Right ventricle myocardium superior (tissue), 1 donor: ENCODE results near the gene RHOT2. TPM values are rescaled to one million over a fixed set of nuclear protein-coding genes. Genes with fewer than 3 reads are reported as not detected.

Source experiments
- ATAC-seq: fragments of 200-7000 bp; cut with Tn5 transposase; one replicate; pipeline ENCODE4 v1.9.1; 2020; ENCODE audit warnings: mild to moderate bottlenecking; ENCODE audit not compliant: poor library complexity
- DNase-seq: peaks from one replicate; pipeline ENCODE4 v3.0.0-alpha.2; 2020
- intact Hi-C: fragments of 100-400 bp; cut with DNase I; formaldehyde crosslinking; loops from one replicate; pipeline ENCODE4 v1.11.2; 2022
- long read RNA-seq: library from polyadenylated mRNA; unstranded; transcript quantifications from one replicate; pipeline ENCODE4 v2.0.0, GENCODE V29; 2021
- total RNA-seq: library from RNA; stranded (reverse); fragmentation: NEBNext Ultra II Directional; extraction: Animal tissue kit (Norgen Biotek cat#: 25700); gene quantifications from one replicate; pipeline ENCODE4 v1.2.1, GENCODE V29; 2021
- donor health status: DM: no; HTN: yes; CAD: no; lungs with severe emphysema.

RHOT2 gene
- total RNA-seq: 81.9 TPM
- long read RNA-seq, transcript RHOT2-201 (19 exons, 2,539 nt): major isoform, 119 of 341 reads
- long read RNA-seq, partial matches to known transcripts: 34 of 341 reads
- long read RNA-seq, other reads (novel, unspliced or antisense): 186 of 341 reads

DNA sequence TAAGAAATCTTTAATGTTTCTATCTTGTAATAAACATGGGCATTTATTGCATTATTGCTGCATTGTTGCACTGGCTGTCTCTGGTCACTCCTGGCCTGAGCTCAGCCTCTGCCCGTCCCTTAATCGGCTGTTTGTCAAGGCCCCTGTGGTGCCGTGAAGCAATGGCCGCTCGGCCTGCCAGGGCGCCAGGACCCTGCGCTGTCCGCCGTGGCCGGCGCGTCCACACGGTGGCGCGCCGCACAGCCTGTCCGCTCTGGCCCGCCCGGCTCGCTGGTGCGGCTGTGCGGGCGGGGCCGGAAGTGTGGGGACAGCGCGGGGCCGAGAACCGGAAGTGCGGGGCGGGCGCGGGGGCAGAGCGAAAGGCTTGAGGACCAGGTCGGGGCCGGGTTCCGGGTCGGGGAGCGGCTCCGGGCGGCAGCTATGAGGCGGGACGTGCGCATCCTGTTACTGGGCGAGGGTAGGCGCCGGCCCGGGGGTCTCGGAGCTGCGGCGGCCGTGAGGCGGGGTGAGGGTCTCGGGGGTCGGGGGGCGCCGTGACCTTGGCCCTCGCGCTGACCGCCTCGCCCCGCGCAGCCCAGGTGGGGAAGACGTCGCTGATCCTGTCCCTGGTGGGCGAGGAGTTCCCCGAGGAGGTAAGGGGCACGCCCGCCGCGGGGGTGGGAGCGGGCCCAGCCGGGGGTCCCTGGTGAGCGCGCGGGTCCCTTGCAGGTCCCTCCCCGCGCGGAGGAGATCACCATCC, at the start of gene RHOT2:
TSS of gene RHOT2 (plus strand) at position 353 of the 739 bp plus-strand sequence. CDS start at position 421, 68 bp downstream.
- peak; percentile 95 for ATAC-seq
- peak; percentile 97 for DNase-seq
- intact Hi-C loops: no loop called here

DNA sequence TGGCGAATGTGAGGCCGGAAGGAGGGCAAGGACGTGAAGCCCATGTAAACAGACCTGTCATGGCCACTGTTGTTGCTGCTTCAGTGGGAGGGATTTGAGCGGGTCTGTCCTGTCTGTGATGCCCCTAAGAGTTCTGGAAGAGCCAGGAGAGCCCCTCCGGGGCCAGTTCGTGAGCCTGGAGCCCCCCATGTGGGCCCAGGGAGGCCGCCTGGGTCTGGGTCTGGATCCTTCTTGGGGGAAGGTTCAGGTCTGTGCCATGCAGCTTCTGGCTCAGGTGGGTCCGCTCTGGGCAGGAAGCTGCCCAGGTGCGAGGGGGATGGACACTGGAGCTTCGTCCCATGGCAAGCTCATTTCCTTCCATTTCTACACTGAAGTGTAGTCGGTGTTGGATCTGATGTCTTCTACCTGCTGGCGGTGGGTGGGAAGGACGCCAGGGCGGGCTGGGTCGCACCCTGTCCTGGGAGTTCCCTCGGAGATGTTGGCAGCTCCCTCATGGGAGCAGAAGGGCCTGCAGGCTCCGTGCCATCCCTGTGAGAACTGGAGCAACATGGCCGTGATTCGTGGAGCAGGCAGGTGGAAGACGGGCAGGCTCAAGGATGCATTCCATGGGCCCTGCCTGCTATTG, 48.3 kb upstream of the RHOT2 start:
- DNase-seq (no peak), ATAC-seq (no peak)
- intact Hi-C loops: no loop called here

GRCh38 chr16:620700-621525, 47.0 kb upstream of the RHOT2 start:
- intact Hi-C loops: no loop called here
- no peak for DNase-seq
- no peak for ATAC-seq

GRCh38 chr16:621526-622105, 46.3 kb upstream of the RHOT2 start:
- intact Hi-C loops: no loop called here
- no peak for DNase-seq
- ATAC-seq: no peak

DNA sequence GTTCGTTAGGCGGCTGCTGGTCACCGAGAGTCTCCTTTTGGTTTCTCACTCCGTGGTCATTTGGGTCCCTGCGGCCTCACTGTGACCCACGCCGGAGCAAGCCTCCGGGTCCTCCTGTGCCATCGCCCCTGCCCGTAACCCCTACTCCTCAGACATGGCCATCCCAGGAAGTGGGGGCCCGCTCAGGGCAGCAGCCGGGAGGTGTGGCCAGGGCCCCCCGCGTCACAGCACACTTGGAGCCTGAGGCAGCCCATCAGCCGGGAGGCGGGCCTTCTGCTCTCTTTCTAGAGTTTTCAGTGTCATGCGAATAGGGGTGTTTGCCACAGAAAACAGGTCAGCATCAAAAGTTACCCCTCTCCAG, 45.0 kb upstream of the RHOT2 start:
- ATAC-seq (no peak), DNase-seq (no peak)
- intact Hi-C loops: no loop called here

GRCh38 chr16:624526-625070, 43.3 kb upstream of the RHOT2 start:
- ATAC-seq (no peak), DNase-seq (no peak)
- intact Hi-C loops: no loop called here

DNA sequence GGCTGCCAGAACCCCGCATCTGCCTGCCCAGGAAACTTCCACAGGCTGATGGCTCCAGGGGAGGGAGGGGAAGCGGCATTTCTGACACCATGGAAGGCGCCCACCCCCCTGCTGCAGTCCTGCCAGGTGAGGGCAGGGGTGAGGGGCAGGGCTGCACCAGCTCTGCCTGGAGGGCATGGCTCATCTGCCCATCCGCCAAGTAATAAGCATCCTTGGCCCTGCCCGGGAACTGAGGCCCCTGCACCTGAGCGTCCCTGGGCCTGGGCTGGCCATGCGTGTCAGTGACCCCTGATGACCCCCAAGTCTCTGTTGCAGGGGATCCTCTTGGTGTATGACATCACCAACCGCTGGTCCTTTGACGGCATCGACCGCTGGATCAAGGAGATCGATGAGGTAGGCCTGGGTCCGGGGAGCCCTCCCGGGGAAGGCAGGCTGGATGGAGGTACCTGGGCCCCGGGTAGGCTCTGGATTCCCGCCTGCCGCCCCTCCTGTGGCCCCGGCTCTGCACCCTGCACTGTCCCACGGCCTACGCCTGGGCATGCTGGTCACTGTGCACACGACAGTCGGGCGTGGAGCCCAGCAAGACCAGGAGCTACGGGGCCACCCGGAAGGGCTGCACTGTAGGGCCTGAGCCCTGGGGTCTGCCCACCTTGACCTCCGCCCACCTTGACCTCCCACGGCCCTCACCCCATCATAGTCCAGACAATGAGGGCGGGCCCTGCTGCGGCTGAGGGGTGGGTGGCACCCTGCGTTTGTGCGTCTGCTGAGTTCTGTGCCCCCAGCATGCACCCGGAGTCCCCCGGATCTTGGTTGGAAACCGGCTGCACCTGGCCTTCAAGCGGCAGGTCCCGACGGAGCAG, 42.6 kb upstream of the RHOT2 start:
- no peak for ATAC-seq
- DNase-seq: no peak
- intact Hi-C loops: no loop called here

GRCh38 chr16:625977-626765, 41.8 kb upstream of the RHOT2 start:
- DNase-seq (peak; percentile 40), ATAC-seq (no peak)
- intact Hi-C loops: no loop called here

DNA sequence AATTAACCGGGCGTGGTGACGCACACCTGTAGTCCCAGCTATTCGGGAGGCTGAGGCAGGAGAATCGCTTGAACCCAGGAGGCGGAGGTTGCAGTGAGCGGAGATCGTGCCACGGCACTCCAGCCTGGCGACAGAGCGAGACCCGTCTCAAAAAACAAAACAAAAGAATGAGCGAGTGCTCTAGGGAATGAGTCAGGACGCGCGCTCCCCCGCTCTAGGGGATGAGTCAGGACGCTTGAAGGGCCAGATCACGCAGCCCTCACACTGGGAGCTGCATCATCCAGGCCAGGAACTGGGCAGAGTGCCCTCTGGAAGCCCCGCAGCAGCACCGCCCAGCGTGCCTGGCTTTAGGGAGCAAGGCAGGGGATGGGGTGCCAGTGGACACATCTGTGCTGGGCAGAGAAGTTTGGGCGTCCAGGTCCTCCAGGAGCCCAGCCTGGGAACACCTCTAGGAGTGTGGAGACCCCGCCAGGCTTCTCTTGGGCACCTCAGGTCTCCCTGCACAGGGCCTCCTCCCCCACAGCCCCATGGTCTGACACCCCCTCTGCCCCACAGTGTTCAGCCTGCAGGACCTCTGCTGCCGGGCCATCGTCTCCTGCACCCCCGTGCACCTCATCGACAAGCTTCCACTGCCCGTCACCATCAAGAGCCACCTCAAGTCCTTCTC, 41.0 kb upstream of the RHOT2 start:
- ATAC-seq: no peak
- intact Hi-C loops: no loop called here
- no peak for DNase-seq

DNA sequence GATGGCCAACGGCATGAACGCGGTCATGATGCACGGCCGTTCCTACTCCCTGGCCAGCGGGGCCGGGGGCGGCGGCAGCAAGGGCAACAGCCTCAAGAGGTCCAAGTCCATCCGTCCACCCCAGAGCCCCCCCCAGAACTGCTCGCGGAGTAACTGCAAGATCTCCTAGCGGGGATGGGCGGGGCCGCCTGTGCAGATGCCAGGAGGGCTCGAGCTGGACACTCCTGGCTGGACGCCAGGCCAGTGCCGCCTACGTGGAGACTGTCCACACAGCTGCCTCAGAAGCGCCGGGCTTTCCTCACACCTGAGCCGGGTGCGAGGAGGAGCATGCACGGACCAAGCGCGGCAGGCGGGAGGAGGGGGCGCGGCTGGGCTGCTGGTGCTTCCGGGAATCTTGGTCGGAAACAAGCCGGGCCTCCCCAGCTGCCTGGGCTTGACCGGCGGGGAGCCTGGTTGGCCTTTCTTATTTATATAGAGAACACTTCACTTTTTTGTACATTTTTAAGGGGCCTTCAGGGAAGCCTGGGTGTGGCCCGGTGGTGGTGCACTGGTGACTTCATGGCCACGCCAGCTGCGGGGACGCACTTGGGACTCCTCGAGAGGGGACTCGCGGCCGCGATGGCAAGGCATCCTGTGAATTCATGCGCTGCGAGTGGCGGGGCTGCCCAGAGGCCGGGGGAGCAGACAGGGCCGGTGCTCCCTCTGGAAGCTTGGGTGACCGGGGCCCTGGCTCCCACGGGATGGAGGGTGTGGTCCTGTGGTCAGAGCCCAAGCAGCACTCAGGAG, 40.3 kb upstream of the RHOT2 start:
- intact Hi-C loops: no loop called here
- ATAC-seq: no peak
- DNase-seq: peak; percentile 62

DNA sequence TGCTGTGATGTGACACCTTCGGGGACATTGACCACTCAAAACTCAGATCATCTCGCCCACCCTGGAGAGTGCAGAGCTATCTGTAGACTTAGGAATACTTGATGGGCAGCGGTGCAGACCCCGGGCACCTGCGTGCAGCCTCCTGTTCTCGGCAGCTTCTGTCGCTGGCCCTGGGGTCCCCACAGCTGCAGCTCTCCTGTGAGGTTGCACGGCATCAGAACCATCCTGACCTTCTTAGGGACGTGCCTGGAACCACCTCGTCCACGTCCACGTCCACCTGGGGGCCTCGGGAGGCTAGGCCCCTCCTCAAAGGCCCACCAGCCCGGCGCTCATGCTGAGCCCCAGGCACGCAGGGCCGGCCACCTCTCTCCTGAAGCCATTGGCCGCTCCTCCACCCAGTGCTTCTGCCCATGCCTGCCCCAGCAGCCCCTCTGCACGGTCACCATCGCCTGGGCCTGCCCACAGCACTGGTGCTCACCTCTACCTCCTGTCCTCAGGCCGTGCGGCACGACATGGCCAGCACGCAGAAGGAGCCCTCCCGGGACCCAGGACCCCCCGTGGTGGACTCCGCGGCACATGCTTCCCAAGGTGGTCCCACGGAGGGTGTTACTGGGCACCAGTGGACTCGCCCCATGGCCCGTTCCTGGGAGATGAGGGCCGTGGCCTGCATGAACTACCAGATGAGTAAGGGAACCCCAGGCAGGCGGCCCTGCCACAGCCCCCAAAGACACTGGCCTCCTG, 39.4 kb upstream of the RHOT2 start:
- no peak for ATAC-seq
- intact Hi-C loops: no loop called here

GRCh38 chr16:629185-629832, 38.6 kb upstream of the RHOT2 start:
- ATAC-seq: no peak

More for the DNA sequence above, 39.4 kb upstream of the RHOT2 start:
- no peak for DNase-seq

GRCh38 chr16:629833-630248, 38.1 kb upstream of the RHOT2 start:
- ATAC-seq: no peak
- DNase-seq: peak; percentile 44
- intact Hi-C loops: no loop called here

More at GRCh38 chr16:629185-629832, 38.6 kb upstream of the RHOT2 start:
- intact Hi-C loops: no loop called here
- peak; percentile 41 for DNase-seq

DNA sequence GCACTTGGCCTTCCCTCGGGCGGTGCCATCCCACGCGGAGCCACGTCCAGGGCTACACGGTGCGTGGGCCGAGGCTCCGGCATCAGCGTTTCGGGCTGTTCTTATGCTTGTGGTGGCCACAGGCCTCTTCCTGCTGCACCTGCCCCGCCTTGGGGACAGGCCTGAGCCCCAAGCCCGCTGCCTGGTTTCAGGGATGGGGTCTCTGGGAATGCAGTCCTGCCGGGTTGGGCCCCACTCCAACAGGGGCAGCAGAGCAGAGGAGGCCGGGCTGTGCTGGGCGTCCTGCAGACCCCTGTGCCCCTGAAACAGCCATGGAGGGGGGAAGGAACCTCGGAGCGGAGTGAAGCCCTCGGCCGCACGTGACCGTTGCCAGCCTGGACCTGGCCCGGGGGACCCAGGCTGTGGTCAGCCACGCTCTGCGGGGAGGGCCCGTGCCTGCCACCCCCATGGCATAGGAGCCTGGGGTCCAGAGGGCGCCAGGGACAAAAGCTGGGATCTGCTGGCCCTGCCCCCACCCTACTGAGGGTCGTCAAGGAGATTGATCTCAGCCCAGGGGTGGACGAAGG, 37.6 kb upstream of the RHOT2 start:
- intact Hi-C loops: no loop called here

More for the DNA sequence above, 37.6 kb upstream of the RHOT2 start:
- ATAC-seq: no peak
- peak; percentile 42 for DNase-seq
